Fibroblast of skin of right quadriceps (primary cell): ENCODE data around the gene TGFA.

ENCODE experiments used
- DNase-seq: peaks from one replicate; pipeline ENCODE4 v3.0.0-alpha.2; 2013

TGFA gene

GRCh38 chr2:70412294-70413070 is 141.1 kb downstream of the TGFA start:
- DNase-seq = no peak

- DNase-seq = no peak
These were observed 142.0 kb downstream of the TGFA start for GRCh38 chr2:70411483-70412125.

GRCh38 chr2:70403267-70404053 is 150.2 kb downstream of the TGFA start:
- no peak for DNase-seq

GRCh38 chr2:70400539-70400938 is 153.1 kb downstream of the TGFA start:
- no peak for DNase-seq

- no peak for DNase-seq
These were observed 154.6 kb downstream of the TGFA start for GRCh38 chr2:70399046-70399445.
